GM19452 (cell line): Measurements from ENCODE around the gene ETV3.
"Not testable (repeated sequence)": the region's sequence is repeated elsewhere in the genome, so short reads cannot be mapped to it uniquely, and the experiment has no call there.

Experiments used
- ATAC-seq: cut with Tn5 transposase; IDR thresholded peaks from one replicate; pipeline ENCODE4 v1.9.1; 2021; ENCODE audit not compliant: unreplicated experiment

The ETV3 gene

DNA sequence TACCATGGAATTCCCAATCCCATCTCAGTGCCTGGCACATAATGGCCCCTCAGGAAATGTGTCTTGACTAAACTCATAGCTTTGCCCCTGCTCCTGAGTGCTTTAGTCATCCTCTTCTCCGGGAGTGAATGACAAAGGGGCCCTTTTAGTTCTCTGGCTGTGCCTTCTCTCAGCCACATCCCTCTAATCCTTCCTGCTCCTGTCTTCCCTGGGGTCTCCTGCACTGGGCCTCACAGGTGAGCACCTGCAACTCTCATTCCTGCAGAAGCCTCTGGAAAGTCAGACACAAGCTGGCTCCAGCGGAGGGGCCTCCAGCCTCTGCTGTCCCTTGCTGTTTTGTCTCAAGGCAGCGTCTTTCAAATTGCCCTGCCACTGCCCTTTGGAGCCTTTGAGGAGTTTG lies 24.6 kb downstream of the ETV3 start:
- ATAC-seq = no peak

DNA sequence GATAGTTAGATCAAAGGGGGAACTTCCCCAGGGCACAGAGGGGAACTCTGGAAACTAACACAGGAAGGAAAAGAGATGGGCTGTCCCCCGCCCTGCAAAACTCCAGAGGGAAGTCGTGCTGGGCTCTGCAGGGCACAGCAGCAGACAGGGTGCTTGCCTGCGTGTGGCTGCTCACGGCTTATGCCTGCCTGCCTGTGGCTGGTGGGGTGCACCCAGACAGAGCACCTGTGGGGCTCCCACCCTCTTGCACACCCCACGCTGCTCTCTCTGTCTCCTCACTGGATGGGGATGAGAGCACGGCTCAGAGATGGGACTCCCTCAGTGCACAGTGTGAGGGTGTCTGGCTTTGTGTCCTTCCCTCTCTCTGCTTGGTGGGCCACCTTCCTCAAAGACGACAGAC lies 25.1 kb downstream of the ETV3 start:
- ATAC-seq = no peak

DNA sequence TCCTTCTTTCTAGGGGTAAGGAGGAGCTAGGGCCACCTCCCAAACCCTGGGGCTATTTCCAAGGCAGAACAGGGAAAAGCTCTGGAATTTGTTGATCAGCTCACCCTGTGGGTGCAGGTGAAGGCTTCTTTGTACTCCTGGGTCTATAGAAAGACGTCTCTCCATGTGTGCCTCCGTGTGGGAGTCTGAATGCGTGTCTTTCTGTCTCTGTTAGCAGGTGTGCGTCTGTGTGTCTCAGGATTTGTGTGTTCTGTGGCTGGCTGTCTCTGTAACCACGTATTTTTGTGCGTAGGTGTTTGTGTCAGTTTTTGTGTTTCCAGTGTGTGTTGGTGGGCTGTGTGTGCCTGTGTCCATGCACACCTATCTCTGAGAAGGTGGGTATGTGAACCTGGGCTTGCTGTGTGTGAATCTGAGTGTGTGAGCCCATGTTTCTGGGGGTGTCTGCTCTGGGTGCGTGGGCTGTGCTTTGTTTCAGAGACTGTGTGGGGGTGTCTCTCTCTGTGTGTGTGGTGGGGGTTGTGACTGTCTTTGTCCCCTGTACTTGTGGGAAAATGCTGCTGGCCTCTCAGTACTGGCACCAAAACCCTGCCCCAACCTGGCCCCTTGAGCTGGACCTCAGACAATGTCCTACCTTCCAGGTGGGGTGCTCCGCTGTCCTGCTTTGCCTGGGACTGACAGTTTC lies 25.9 kb downstream of the ETV3 start:
- no peak for ATAC-seq

DNA sequence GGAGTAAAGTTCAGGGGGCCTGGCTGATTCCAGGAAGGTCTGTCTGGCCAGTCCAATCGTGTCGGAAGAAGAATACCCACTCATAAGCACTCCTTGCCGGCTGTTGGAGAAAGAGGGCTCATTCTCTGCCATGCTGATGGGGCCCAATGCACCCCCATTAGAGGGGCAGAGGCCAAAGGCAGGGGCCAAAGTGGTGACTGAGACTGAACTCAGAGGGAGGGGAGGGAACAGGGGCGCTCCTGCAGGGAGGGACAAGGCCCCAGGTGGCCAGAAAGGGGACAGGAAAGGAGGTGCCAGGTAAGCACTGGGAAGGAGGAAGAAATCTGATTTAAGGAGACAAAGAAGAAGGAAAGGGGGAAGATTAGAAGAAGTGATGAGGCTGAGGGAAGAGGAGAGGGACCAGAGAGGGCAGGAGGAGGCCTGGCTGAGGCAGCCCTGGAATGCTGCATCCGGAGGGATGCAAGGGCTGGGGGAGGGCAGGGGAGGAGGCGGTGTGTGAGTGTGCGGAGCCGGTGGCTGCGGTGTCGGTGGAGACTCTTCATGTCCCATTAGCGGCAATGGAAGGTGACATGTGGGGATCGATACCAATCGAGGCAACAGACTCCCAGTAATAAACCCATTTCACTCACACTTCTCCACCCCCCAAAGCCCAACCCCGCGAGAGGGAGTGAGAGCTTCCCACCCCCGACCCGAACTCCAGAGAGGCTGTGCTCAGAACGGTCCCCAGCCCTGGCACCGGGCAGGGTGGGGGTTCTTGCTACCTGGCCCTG lies 26.6 kb downstream of the ETV3 start:
- no peak for ATAC-seq

DNA sequence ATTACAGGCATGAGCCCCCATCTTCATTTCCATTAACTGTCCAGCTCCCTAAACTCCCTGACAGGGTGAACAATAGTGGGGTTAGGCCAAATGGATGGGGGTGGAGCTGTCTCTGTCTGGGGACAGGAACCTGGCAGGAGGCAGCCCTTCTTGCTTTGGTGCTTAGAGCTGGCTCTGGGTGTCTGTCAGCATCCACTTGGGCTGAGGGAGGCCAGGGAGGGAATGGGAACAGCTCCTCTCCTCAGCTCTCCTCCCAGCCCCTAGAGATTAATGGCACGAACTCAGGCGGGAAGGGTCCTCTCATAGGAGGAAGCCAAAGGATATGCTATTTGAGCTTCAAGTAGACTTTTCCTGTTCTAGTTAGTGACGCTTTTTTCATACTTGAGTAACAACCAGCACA lies 27.5 kb downstream of the ETV3 start:
- no peak for ATAC-seq

DNA sequence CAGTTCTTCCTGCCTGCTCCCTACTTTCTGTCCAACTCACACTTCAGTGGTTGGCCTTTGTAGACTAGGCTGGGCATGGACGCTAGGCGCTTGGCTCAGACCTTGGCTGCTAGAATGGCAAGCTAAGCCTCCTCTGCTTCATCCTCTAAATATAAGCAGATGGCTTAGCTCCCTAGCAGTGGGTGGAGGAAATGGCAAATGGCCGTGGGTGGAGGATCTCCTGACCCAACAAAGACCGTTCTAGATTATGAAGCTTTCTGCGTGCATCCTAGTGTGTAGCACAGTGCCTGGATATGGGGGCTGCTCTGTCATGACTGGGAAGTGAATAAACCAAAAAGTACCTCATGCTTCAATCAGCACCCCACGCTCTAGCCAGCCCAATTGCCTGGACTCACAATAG lies 28.2 kb downstream of the ETV3 start:
- ATAC-seq = no peak

DNA sequence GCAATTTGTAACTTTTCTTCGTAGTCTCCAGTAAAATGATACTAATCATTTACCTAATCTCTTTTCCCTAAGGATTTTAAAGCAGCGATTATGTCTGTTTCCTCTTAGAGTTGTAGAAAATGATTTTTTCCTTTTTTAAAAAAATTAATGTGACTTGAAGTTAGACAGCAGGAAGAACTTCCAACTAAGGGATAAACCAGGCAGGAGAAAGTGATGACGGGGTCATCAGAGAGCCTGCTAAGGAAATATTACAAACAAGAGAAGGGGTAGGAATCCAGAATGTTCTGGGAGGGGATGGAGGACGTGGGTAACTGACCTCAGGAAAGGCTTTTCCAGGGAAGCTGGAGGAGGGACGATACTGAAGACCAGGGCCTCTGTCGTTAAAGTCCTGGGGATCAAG lies 29.7 kb downstream of the ETV3 start:
- no peak for ATAC-seq

DNA sequence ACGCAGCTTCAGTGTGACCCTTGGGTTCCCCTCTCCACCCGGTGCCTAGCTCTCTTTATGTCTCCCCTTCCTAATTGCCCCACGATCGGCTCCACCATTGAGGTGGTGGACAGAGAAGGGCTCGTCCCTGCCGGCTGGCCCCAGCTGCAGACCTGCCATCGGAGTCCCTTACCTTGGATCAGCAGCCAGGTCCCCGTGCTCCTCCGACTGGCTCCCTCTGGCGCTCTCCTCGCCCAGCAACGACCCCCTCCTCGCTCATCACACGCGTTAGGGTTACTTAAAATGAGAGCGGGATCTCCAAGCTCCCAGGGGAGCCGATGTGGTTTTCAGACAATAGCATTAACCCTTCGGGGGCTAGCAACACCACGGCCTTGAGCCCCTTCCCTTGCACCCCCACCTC lies 30.5 kb downstream of the ETV3 start:
- ATAC-seq = no peak

DNA sequence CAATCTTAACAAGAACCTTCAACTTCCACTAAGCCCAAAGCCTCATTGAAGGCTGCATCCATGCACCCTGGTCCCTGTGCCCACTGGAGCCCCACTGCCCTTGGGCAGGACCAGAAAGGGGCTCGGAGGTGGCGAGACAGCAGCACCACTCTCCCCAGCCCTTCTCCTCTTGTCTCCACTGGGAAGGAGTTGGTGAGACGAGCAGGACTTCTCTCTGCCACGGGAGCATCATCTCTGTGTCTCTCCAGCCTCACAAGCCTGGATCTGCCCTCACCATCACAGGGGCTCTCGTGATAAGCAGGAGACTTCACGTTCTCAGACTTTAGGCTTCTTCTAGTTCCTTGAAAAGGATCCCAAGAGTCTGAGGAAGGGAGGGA lies 31.4 kb downstream of the ETV3 start:
- ATAC-seq = no peak

DNA sequence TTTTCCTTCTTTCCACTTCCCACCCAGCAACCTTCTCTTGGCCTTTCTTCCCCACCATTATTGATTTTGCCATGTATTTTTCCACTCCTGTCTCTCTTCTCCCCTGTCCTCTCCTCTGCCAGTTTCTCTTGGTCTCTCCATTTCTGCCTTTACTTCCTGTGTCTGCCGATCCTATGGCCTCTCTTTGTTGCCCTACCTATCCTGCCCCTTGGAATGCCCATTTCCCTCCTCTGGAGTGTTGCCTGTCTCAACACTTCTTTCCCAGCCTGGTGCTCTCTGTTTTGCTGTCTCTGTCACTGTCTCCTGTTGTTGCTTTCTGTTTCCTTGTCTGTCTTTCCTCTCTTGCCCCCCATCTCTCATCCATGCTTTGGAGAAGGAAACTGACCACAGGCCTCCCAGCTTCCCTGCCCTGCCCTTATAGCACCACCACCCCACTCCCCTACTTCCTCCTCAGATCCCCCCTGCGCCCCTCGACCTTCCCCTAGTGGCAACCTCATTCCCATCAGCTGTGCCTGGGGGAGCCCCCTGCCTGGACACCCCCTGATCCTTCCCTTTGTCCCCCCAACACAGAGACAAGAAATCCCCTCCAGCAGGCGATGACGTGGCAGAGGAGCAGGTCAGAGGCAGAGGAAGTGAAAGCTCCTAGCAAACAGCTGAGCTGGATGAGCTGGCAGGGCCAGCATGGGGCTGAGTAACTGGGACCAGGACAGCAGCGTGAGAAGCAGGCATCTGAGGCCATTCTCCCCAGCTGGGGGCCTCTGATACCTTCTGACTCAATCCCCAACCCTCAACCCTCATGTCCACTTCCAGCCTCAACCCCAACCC lies 32.0 kb downstream of the ETV3 start:
- ATAC-seq = peak; percentile 80

DNA sequence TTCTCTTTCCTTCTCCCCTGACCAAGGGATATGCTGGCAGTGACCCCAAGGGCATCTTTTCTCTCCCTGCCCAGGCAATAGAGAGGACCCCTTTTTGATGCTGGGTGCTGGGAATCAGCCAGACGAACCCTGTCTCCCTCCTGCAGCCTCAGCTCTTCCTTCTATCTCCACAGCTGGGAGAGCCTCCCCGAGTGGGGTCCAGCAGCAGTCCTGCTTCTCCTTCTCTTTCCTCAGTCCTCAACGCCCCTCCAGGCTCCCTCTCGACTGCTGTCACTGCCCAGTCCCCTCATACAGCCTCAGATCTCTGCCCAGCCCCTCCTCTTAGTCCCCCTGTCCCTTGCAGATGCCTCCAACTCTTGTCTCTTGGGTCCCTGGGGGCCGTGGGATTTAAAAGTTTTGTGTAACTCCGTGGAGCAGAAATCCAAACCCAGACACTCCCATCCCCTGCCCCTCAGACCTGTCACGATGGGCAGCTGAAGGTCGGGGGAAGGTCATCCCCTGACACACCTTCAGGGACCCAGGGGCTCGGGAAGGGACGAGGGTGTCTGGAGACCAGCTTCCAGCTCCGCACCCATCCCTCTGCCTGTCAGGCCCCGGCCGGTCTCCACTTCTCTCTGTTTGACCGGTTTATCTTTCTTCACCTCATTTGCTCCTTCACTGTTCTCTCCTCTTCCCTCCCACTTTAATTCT lies 32.8 kb downstream of the ETV3 start:
- ATAC-seq = no peak

DNA sequence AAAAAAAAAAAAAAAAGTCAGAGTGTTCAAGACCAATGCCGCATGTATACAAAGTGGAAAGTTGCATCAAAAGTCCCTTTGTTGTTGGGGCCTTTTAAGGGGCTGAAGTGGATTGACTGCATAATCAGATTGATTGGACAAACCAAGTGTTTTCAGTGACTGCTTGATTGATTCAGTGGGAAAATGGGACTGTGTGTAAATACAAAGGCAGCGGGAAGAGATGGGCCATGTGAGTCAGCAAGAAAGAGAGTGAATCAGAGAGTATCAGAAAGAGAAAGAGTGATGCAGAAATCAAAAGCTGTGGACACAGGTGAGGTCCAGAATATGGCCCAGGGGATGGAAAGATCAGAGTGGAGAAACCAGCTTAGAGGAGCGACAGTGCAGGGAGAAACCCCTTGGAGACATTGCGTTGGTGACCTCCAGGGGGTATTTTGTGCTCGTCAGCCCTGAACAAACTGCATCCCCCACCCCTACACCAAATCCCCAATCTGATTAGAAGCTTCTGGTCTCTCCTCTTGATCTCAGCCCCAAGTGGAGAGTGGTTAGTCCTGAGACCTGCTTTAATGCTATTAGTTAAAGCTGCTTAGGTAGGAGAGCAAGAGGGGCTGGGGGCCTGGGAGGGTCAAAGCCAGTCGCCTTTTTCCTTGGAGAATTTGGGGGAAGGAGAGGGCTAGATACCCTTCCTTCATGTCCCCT lies 33.4 kb downstream of the ETV3 start:
- no peak for ATAC-seq

DNA sequence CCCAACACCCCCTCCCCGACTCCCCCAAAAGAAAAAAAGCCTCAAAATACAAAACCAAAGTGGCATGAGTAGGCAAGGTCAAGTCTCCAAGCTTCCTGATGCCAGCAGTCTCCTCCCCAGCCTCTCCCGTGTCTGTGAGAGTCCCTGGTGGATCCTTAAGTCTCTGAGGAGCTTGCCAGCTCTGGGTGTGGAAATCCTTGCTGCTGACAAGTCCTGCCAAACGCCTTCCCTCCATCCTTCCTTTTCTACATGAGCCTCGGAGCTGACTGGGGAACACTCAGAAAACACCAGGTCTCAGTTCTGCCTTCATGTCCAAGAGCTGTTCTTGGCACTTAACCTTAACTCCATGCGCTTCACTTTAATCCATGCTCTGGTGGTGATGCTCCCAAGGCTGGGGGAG lies 34.9 kb downstream of the ETV3 start:
- ATAC-seq = no peak

DNA sequence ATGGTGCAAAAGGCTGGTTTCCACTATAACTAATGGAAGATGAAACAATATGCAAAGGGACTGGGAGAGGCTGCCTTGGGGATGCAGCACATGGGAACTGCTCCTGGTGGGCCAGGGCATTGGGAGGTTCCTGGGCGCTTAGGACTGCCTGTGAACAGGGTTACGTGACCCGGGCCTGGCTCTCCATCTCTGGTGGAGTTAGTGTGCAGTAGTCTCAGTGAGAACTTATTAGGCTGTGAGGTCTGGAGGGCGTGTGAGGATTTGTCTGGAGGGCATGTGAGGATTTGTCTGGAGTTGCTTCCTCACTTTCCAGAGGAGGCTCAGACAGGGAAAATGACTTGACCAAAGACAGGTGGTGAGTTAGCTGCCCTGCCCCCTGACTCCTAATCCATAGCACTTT lies 37.0 kb downstream of the ETV3 start:
- no peak for ATAC-seq

DNA sequence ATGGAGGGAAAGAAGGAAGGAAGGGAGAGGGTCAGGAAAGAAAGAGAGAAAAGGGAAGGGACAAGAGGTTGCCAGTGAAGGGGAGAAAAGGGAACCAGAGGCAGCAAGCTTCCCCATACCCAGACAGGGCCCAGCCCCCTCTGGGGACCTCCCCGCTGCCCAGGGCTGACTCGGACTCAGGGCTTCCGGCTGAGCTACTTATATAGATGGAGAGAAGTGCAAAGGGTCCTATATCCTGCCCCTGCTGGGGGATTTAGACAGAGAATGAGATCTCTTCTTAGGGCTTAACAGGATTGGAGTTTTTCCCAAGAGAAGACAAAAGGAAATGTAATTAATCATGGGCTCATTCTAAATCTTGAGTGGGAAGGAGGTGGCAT lies 38.6 kb downstream of the ETV3 start, which contains the start of gene ETV3L:
Gene ETV3L, minus strand, starts transcription at position 176 of the 377 bp plus-strand sequence. CDS start 285 bp downstream, outside the sequence.
- no peak for ATAC-seq

DNA sequence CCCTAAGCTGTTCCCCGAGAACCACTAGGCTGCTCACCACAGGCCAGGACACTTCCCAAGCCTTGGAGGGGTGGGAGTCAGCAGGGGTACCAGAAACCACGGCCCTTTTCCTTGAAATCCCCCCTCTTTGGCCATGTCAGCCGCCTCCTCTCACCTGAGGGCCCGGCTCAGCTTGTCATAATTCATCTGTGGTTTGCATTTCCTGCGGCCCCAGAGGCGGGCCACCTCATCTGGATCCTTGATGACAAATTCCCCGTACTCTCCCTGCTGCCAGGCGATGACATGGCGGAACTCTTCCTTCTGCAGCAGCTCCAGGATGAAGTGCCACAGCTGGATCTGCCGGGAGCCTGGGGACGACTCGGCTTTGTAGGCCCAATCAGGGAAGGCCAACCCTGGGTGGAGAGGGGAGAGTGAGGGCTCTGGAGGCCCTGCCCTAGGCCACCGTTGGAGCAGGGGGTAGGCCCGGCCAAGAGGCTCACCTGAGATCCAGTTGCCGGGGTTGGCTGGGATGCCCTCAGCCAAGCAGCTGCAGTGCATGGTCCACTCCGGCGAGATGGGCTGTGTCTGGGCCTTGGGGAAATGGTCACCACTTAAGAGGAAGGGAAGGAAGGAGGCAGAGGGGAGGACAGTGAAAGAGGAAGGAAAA lies 39.1 kb downstream of the ETV3 start:
- not testable (repeated sequence) for ATAC-seq

DNA sequence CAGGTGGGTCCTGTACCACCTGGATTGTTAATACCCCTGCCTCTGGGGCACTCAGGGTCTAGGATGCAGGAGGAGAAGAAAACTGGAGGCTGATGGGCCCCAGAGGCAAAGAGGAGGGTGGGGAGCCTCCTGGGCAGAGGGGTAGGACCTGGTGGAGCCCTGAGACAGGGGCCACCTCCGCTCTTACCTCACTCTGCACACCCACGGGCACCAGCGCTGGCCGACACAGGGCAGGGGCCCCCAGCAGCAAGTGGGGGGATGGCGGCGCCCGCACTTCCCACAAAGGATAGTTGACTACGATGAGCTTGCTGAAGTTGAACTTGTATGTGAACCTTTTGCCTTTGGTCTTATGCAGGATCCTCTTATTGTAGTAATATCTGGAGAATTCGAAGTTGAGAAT lies 39.7 kb downstream of the ETV3 start:
- no peak for ATAC-seq

DNA sequence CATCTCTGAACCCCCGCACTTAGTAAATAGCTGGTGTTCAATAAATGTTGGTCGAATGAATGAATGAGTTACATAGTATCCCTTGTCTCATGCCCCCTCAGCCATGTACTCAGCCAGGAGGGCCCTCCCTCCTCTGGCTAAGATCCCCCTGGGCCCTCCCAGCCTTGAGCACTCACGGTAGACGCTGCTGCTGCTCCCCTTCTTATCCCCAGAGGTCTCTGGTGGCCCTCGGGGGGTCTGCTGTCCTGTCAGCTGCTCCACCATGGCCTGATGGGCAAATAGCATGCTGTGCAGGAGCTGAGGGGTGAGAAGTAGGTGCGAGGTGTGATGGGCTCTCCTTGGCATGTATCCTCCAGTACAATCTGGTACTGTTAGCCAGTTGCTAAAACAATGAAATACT lies 40.5 kb downstream of the ETV3 start:
- ATAC-seq = no peak

DNA sequence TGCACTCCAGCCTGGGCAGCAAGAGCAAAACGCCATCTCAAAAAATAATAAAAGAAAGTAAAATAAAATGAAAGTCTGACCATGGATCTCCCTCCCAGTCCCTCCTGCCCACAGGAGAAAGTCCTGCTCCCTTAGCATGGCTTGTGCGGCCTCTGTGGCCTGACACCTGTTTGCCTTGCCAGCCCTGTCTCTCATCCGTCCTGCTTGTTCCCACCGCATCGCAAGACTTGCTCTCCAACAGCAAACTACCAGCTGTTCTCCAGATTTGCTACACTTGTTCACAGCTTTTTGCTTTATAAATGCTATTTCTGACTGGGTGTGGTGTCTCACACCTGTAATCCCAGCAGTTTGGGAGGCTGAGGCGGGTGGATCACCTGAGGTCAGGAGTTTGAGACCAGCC lies 41.3 kb downstream of the ETV3 start:
- no peak for ATAC-seq

DNA sequence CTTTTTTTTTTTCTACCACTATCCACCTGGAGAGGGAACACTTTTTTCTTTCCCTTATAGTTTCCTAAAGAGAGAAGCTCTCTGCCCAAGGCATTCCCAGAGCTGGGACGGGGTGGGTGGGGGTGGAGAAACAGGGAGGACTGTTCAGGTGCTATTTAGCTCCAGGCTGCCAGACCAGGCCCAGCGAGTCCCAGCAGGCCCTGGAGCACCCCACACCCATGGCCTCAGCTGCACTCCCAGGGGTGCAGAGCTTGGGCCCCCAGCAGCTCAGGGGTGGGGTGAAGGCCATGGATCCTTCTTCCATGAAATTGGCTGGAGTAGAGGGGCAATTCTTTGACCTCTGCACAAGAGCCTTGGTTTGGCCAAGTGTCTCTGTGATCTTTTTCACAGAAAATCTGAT lies 42.6 kb downstream of the ETV3 start:
- ATAC-seq = no peak
